GM19238 (cell line): ENCODE data around the gene CDH23.

Source experiments
- DNase-seq: peaks from one replicate; pipeline ENCODE4 v3.0.0; 2011; ENCODE audit warnings: low spot score; ENCODE audit not compliant: insufficient read length

The CDH23 gene

DNA sequence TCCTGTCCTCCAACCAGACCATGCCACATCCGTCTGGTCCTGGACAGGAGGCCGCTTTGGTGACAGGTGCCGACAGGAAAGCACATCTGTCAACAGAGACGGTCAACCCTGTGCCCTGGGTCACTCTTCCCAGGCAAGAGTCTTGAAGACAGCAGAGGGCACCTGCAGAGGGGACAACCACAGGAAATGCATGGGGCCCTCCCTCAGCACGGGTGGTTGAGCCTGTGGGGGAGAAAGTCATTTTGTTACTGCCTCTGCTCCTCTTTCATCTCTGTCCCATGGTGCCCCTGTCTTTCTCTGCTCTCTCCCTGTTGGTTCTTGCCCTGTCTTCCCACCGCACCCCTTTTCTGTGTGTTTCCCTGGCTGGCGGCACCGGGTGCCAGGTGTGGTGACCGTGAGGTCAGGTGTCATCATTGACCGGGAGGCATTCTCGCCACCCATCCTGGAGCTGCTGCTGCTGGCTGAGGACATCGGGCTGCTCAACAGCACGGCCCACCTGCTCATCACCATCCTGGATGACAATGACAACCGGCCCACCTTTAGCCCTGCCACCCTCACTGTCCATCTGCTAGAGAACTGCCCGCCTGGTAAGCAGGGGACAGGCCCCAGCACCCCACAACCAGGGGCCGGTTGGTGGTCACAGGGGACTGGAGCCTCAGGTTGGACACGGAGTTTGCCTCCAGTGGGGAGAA, 394.2 kb downstream of the CDH23 start:
- peak; percentile 22 for DNase-seq

DNA sequence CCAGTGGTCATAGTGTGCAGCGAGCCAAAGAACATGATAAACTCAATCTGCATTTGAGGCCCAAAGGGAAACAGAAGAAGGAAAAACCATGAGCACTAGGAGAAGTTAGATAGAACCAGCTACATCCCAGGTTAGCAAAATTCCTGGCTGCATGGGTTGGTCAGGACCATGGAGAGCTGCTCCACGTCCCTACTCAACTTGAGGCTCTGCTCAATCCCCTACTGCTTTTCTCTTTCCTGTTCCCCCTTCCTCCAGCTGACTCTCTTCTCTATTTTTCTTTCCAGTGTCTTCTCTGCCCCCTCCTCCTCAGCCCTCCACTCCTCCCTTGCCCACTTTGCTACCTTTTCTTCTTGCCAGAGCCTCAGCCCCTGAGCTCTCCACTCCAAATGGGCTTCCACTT, 398.5 kb downstream of the CDH23 start:
- DNase-seq: no peak

DNA sequence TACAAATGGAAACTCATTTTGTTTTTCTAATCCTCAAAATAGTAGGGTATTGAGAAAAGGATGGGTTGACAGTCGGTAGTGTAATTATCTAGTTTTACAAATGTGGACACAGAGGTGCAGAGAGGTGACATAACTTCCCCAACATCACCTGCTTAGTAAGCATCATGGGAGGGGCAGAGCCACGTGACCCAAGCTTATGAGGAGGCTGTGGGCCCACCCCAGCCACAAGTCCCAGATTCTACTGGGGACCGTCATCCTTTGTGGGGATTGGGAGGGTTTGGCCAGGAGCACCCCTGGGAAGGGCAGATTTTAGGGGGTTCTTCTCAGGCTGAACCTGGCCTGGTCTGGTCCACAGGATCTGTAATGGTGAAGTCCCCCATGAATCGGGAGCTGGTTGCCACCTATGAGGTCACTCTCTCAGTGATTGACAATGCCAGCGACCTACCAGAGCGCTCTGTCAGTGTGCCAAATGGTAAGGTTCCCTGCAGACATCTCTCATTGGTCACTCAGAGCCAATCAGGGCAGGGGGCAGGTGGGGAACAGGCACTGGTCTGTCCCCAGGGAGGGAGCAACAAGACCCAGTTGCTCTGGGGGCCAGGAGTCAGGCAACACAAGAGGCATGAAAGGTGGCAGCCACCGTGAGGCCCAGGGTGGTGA, 400.2 kb downstream of the CDH23 start:
- no peak for DNase-seq

DNA sequence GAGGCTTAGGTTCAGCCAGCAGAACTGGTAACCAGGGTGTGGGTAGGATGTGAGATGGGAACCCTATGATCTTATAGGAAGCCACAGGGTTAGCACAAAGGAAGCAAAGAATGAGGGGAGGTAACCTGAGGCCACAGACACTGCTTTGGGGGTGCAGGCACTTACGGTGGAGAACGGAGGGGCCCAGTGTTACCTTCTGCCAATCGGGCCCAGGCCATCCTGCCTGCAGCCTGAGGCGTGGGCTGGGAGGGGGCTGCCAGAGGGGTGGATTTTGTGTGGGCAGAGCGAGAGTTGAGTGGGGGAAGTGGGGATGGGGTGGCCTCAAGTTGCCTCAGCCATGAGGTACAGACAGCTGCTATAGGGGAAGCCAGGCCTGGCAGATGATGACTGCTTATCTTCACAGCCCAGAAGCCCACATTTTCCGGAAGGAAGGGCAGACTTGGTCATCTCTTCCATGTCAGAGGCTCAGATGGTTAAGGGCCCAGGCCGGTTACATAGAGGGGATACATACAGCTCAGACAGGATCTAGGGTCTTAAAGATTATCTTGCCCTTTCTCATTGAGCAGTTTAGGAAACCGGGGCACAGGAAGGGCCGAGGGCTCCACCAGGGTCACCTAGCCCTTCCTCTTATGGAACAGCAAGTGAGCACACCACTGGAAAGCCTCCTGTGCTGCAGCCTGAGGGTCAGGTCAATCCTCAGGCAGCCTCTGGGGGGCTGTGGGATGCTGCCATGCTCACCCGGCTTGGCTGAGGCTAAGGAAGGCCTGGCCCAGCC, 401.0 kb downstream of the CDH23 start:
- DNase-seq: no peak

DNA sequence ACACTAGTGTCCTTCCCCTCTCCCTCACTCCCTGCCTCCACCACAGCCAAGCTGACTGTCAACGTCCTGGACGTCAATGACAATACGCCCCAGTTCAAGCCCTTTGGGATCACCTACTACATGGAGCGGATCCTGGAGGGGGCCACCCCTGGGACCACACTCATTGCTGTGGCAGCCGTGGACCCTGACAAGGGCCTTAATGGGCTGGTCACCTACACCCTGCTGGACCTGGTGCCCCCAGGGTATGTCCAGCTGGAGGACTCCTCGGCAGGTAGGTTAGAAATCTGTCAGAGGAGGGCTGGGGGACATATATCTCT, 401.5 kb downstream of the CDH23 start:
- no peak for DNase-seq

DNA sequence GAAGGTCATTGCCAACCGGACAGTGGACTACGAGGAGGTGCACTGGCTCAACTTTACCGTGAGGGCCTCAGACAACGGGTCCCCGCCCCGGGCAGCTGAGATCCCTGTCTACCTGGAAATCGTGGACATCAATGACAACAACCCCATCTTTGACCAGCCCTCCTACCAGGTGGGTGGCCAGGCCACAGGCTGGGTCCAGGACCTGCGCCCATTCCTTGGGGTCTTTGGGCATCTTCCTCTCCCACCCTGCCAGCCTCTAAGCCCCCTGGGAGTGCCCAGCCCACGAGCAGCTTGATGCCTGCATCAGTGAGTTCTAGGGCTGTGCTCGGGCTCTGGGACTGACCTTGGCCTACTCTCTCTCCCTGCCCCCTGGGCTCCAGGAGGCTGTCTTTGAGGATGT, 402.4 kb downstream of the CDH23 start:
- DNase-seq: no peak

DNA sequence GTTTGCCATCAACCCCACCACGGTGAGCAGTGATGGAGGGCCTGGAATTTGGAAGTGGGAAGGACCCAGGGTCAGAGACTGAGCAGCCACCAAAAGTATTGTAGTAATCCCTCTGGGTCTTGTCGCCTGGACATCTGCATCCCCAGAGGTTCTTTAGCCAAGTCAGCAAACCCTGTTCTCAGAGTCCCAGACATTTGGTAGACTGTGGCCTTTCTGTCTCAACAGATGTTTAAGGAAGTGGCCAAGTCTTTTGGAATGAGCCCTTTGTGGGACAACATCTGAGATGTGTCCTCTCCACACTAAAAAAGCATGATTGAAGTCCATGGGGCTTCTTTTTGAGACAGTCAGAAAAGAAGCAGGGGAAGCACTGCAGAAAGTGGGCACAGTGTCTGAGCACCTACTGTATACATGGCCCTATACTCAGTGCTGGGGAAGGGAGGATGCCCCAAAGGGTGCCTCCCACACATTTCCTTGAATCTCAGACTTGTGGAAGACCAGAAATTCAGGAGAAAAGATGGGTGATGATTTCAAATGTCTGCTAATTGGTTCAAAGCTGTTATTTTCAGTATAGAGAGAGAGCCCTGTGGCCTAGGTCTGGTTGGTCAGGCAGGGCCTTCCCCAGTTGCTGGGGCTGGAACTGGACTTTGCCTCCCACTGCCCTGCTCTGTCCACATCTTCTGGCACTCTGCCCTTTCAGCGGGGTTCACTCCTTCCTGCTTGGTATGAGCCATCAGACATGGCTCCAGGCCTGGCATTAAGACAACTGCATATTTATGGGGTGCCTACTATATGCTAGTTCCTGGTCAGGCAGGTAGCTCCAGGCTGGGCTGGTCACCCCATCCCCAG, 403.1 kb downstream of the CDH23 start:
- DNase-seq: no peak

DNA sequence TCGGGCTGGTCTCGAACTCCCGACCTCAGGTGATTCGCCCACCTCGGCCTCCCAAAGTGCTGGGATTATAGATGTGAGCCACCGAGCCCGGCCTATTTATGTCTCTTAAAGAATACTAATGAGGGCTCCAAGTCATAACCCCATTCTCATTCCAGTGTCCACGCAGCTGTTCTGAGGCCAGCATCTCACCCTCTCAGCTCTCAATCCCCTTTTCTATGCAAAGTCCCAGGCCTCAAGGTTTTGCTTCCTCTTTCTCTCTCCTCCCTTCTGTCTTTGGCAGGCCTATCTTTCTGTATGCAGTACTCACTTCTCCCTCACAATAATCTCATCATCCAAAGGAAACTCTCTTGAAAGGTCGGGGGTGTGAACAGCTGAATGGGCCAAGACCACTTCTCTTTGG, 404.6 kb downstream of the CDH23 start:
- DNase-seq: peak; percentile 63

DNA sequence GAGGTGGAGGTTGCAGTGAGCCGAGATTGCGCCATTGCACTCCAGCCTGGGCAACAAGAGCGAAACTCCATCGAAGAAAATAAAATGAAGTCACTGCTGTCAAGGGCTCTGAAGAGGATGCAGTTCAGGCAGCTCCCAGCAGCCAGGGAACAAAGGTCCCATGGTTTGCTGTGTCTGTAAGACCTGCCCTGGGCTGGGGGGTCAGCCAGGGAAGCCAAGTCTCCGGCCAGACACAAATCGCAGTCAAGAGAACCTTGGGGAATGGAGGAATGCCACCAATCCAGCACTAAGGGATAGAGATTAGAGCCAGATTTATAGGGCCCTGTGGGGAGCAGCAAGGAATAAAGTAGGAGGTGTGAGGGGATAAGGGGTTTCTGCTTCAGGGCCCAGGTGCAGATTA, 405.5 kb downstream of the CDH23 start:
- no peak for DNase-seq

DNA sequence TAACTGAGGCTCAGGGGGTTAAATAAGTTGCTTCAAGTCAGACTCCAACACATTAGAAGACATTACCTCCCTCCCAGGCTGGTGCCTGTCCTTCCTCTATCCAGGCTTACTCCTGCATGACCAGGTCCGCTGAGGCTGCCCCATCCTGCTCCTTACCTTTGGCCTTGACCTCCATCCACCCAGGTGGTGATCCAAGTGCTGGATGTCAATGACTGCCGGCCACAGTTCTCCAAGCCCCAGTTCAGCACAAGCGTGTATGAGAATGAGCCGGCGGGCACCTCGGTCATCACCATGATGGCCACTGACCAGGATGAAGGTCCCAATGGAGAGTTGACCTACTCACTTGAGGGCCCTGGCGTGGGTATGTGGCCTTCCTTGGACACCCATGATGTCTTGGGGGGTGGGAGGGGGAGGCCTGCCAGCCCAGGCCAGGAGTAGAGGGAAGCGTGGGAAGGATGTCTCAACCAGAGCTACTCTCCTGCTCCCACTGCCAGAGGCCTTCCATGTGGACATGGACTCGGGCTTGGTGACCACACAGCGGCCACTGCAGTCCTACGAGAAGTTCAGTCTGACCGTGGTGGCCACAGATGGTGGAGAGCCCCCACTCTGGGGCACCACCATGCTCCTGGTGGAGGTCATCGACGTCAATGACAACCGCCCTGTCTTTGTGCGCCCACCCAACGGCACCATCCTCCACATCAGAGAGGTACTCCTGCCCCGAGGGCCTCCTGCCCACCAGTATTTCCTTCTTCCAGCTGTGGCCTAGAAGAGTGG, 406.2 kb downstream of the CDH23 start:
- DNase-seq: no peak

DNA sequence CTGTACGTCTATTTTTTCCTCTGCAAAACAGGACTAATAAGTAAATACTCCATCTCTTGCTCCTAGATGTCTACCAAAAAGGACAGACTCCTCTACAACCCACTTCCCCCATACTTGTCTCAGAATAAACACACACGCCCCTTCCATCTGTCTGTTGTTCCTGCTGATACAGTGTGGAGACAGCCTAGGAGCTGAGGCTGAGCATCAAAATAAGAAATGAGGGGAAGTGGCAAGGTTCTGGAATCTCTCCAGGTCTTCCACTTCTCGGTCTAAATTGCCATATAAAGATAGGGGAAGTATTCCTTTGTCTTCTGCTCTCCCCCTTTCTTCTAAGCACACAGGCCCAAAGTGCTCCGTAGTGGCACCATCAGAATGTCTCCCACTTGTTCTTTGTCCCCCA, 407.4 kb downstream of the CDH23 start:
- DNase-seq: no peak

DNA sequence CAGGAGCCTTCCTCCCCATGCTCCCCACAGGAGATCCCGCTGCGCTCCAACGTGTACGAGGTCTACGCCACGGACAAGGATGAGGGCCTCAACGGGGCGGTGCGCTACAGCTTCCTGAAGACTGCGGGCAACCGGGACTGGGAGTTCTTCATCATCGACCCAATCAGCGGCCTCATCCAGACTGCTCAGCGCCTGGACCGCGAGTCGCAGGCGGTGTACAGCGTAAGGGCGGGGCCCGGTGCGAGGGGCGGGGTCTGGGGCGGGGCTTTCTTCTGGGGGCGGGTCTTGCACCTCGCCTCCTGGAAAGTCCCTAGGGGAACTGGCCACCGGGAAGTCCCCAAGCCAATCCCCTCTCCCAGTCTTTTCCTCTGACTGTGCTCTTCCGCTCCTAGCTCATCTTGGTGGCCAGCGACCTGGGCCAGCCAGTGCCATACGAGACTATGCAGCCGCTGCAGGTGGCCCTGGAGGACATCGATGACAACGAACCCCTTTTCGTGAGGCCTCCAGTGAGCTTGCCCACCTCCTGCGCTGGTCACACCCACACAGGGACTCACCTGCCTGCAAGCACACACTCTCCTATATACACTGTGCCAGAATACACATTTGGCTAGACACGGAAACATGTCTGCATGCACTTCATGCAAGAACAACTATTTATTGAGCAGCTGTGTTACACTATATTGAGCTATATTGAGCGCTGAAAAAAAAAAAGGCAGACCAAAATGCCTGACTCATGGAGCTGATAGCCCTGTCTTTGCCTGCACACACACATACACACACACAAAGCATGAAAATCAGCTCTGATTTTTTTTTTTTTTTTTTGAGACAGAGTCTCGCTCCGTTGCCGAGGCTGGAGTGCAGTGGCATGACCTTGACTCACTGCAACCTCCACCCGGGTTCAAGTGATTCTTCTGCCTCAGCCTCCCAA, 409.3 kb downstream of the CDH23 start:
- no peak for DNase-seq

DNA sequence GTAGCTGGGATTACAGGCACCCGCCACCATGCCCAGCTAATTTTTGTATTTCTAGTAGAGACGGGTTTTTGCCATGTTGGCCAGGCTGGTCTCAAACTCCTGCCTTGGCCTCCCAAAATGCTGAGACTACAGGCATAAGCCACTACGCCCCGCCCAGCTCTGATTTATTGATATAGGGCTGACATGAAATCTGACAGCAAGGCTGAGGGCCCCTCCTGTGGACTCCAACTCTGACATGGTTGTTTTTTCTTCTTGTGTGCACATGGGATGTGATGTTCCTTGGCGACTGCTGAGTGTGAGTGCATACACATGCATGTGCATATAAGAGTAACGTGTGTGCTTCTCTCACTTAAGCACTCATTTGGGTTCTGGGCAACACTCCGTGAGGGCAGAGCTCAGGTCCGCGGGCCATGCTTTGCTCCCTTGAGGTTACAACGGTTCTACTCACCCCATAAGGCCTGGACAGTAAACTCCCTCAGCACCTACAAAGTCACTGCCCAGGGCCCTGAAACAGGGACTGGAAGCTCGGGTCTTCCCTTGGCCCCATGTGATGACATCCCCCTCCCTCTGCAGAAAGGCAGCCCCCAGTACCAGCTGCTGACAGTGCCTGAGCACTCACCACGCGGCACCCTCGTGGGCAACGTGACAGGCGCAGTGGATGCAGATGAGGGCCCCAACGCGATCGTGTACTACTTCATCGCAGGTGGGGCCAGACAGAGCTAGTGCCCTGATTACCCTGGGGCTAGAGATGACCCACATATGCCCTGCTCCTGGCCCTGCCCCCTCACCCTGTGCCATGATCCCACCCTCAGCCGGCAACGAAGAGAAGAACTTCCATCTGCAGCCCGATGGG, 410.2 kb downstream of the CDH23 start:
- DNase-seq: no peak

DNA sequence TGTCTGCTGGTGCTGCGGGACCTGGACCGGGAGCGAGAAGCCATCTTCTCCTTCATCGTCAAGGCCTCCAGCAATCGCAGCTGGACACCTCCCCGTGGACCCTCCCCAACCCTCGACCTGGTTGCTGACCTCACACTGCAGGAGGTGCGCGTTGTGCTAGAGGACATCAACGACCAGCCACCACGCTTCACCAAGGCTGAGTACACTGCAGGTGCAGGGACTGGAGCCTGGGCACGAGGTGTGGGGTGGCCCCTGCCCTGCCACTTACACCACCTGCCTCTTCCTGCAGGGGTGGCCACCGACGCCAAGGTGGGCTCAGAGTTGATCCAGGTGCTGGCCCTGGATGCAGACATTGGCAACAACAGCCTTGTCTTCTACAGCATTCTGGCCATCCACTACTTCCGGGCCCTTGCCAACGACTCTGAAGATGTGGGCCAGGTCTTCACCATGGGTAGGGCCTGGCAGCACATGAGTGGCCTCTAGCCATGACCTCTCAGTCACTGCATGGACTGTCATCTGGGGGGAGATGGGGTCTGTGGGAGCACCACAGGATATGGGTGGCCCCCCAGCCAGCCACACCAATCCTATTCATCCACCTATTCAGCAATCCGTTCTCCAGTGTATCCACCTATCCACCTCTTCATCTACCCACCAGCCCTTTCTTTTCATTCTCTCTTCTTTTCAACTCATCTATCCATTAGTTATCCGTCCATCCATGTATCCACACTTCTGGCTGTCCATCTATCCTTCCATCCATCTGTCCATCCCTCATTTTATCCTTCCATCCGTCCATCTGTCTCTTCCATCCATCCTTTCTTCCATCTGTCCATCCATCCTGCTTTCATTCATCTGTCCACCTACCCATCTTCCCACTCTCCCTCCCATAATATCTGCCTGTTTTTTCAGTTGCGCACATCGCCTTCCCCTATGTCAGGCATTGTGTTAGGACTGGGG, 411.1 kb downstream of the CDH23 start:
- no peak for DNase-seq

DNA sequence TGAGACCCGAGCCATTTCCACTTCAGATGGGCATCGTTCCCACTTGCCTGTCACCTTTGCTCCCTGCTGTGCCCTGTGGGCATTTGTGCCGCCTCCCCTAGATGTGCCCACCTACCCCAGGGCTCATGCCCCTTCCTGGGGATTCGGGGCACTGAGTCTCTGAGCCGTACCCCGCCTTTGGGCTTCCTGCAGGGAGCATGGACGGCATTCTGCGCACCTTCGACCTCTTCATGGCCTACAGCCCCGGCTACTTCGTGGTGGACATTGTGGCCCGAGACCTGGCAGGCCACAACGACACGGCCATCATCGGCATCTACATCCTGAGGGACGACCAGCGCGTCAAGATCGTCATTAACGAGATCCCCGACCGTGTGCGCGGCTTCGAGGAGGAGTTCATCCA, 412.9 kb downstream of the CDH23 start:
- DNase-seq: no peak

DNA sequence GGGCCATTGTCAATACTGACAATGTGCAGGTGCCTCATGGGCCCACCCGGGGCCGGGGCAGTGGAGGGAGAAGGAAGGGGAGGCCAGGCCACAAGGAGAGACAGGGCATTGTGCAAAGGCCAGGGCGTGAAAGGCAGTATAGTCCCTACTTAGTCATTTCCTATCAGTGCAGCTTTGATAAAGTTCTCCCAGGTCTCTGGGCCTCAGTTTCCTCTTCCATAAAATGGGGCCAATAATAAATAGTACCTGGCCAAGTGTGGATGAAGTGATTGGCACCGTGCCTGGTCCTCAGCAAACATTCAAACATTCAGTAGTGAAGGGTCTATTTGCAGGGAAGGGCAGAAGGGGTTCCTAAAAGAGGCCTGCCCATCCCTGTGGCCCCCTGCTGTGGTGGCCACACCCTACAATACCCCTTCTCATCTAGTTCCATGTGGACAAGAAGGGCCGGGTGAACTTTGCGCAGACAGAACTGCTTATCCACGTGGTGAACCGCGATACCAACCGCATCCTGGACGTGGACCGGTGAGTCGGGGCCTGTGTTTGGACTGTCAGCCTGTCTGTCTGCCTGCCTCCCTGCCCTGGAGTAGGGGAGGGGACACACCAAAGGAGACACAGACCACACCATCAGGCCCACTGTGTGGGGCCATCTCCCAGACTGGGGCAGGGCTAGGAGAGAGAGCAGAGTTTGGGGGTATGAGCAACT, 413.5 kb downstream of the CDH23 start:
- DNase-seq: no peak

DNA sequence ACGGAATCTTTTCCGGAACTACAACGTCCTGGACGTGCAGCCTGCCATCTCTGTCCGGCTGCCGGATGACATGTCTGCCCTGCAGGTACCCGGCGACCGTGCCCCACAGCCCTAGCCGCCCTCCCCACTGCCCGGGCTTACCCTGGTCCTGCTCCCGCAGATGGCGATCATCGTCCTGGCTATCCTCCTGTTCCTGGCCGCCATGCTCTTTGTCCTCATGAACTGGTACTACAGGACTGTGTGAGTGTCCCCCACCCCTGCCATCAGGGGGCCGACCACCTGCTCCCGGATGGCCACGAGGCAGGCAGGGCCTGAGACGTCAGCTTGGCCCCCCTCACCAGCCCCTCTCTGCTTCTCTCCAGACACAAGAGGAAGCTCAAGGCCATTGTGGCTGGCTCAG, 414.6 kb downstream of the CDH23 start:
- no peak for DNase-seq
